Right atrium auricular region (tissue), 2 donors: ENCODE results near the gene LOXL1. TPM values are rescaled to one million over a fixed set of nuclear protein-coding genes. Genes with fewer than 3 reads are reported as not detected.
A peak's percentile ranks its signal among the peaks of the same experiment; 100 is the strongest.
"Not testable (repeated sequence)": the region's sequence is repeated elsewhere in the genome, so short reads cannot be mapped to it uniquely, and the experiment has no call there.

ENCODE experiments used
- DNase-seq: peaks from one replicate; pipeline ENCODE4 v3.0.0-alpha.2; 2019; ENCODE audit warnings: low spot score
- H3K27ac ChIP-seq, 2 donors: fragments of 200-600 bp; sonication (generic); 1 replicate in 1 of 2; 2 replicates in 1 of 2; pipeline ENCODE4 v1.5.1; 2016 to 2019
- H3K27me3 ChIP-seq, 2 donors: fragments of 200-600 bp; sonication (generic); one replicate each; pipeline versions ENCODE4 v1.5.1 to v1.6.0; 2017 to 2019
- H3K36me3 ChIP-seq: fragments of 200-600 bp; sonication (generic); one replicate; pipeline ENCODE4 v1.5.1; 2016
- H3K4me1 ChIP-seq, 2 donors: fragments of 200-600 bp; sonication (generic); one replicate each; pipeline versions ENCODE4 v1.5.1 to v1.6.0; 2017 to 2019
- H3K4me3 ChIP-seq, 2 donors: fragments of 200-600 bp; sonication (generic); 1 replicate in 1 of 2; 2 replicates in 1 of 2; pipeline ENCODE4 v1.5.1; 2017 to 2019; ENCODE audit warnings: mild to moderate bottlenecking in 1 of 2, moderate library complexity in 1 of 2
- H3K9me3 ChIP-seq, 2 donors: fragments of 200-600 bp; sonication (generic); one replicate each; pipeline ENCODE4 v1.5.1; 2019
- total RNA-seq, 2 donors: library from RNA; depleted of rRNA; stranded (reverse); fragments of >200 nt; gene quantifications; one replicate each; pipeline ENCODE4 v1.1.0, GENCODE V29; 2016
- TF ChIP-seq, protein P1 (sequence below), 2 donors: fragments of 200-600 bp; sonication (generic); IDR thresholded peaks; one replicate each; pipeline ENCODE4 v1.5.1; 2019; ENCODE audit warnings: antibody characterized with exemption in 2 of 2

Gene LOXL1
- total RNA-seq, 2 donors from 2014 or later, result 22.2 to 59.0 TPM

DNA sequence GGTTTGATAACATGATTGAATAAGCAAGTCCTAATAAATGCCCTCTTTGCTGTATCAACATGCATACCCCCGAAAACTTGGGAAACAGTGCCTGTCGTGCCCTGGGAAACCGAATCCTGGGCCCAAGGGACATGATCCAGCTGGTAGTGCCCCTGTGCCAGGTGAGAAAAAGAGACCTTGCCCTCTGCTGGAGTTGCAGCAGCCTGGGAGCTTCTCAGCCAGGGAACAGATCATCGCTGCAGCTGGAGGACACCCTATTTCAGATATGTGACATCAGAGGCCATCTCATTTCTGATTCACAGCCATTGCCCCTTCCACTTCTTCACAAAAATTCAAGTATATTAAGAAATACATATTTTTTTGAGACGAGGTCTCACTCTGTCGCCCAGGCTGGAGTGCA is 33.5 kb downstream of the LOXL1 start:
- TF ChIP-seq, protein P1, sequence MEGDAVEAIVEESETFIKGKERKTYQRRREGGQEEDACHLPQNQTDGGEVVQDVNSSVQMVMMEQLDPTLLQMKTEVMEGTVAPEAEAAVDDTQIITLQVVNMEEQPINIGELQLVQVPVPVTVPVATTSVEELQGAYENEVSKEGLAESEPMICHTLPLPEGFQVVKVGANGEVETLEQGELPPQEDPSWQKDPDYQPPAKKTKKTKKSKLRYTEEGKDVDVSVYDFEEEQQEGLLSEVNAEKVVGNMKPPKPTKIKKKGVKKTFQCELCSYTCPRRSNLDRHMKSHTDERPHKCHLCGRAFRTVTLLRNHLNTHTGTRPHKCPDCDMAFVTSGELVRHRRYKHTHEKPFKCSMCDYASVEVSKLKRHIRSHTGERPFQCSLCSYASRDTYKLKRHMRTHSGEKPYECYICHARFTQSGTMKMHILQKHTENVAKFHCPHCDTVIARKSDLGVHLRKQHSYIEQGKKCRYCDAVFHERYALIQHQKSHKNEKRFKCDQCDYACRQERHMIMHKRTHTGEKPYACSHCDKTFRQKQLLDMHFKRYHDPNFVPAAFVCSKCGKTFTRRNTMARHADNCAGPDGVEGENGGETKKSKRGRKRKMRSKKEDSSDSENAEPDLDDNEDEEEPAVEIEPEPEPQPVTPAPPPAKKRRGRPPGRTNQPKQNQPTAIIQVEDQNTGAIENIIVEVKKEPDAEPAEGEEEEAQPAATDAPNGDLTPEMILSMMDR (IDR thresholded peaks at IDR 0.05), result no peak
- peaks cover 0 to 22% of the 10 kb centered on the region in 2 donors for H3K4me1 ChIP-seq
- H3K27ac ChIP-seq, result no peak overlapping the region
- no peak overlapping the region for H3K4me3 ChIP-seq
- H3K9me3 ChIP-seq, result no peaks in the 10 kb centered on the region
- no peak for DNase-seq
- H3K27me3 ChIP-seq, result no peaks in the 10 kb centered on the region
- no peaks in the 10 kb centered on the region for H3K36me3 ChIP-seq

DNA sequence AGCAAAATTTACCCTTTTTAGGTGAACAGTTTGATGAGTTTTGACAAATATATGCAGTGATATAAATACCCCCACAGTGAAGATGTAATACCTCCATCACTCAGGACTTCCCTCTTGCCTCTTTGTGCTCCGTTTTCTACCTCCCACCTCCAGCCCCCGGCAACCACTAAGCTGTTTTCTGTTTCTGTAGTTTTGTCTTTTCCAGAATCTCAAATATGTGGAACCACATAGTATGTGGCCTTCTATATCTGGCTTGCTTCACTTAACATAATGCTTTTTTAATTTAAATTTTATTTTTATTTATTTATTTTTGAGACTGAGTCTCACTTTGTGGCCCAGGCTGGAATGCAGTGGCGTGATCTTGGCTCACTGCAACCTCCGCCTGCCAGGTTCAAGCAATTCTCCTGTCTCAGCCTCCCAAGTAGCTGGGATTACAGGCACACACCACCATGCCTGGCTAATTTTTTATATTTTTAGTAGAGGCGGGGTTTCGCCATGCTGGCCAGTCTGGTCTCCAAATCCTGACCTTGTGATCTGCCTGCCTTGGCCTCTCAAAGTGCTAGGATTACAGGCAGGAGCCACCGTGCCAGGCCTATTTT is 34.3 kb downstream of the LOXL1 start:
- not testable (repeated sequence) for H3K27me3 ChIP-seq, H3K36me3 ChIP-seq, H3K27ac ChIP-seq, H3K9me3 ChIP-seq, DNase-seq, H3K4me3 ChIP-seq
- peaks cover 0 to 26% of the 10 kb centered on the region in 2 donors for H3K4me1 ChIP-seq

DNA sequence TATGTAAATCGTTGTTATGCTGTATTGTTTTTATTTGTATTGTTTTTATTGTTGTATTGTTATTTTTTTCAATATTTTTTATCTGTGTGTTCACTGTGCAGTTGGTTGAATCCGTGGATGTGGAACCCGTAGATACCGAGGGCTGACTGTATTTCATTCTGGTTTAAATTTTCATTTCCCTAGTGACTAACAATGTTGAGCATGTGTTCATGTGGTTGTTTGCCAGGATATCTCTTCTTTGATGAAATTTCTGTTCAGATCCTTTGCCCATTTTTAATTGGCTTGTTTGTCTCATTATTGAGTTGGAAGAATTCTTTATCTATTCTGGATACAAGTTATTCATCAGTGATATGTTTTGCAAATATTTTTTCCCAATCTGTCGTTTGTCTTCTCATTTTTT is 36.2 kb downstream of the LOXL1 start:
- peaks cover 0 to 7% of the 10 kb centered on the region in 2 donors for H3K4me1 ChIP-seq
- H3K4me3 ChIP-seq, result no peak overlapping the region
- TF ChIP-seq, protein P1 (IDR thresholded peaks at IDR 0.05), result no peak
- no peaks in the 10 kb centered on the region for H3K9me3 ChIP-seq
- H3K27ac ChIP-seq, result no peak overlapping the region
- H3K27me3 ChIP-seq, result no peaks in the 10 kb centered on the region
- DNase-seq, result no peak
- no peaks in the 10 kb centered on the region for H3K36me3 ChIP-seq

DNA sequence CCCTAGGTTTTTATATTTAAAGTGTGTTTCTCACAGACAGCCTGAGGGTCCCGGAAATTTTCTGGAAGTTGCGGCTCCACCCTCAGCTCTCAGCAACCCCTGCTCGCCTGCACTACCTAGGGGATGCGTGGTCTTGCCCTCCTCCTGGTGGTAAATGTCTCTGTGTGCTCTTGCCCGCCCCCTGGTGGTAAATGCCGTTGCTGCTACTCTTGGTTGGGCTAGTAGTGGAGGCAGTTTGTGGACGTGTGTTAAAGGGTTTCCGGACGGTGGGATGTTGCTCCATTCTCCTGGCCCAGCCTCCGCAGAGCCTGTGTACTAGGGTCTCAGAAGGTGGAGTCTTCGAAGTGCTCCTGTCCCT is 38.5 kb downstream of the LOXL1 start:
- H3K4me3 ChIP-seq, result no peak overlapping the region
- no peak overlapping the region for H3K27ac ChIP-seq
- TF ChIP-seq, protein P1 (IDR thresholded peaks at IDR 0.05), result peak; percentile 88 to 96

DNA sequence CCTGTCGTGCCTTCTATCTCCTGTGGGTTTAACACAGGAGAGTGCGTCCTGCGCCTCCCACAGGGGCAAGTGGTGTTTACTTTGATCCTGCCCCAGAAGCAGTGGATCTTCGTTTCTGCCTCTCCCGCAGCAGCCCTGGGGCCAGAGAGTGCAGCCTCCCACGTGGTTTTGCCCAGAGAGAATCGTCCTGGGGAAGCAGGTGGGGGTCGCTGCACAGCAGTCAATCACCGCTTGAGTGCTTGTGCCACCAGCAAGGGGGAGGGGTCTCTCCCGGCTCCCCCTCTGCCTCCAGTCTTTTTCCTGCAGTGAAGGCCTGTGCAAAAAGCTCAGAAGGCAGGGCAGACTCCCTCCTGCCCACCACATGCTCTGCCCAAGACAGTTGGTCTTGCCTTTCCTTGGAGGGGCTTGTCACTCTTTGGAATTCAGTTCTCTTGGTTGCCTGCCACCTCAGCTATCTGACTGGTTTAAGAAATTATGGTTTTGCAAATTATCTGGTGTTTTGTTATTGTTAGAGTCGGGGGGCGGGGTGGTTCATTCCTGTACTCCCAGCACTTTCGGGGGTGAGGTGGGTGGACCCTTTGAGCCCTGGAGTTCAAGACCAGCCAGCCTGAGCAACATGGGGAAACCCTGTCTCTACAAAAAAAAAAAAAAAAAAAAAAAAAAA is 39.0 kb downstream of the LOXL1 start:
- Histone ChIP-seq H3K9me3 (no peaks in the 10 kb centered on the region), H3K4me3 (no peak overlapping the region), H3K36me3 (no peaks in the 10 kb centered on the region), H3K27ac (no peak overlapping the region), H3K27me3 (no peaks in the 10 kb centered on the region), H3K4me1 (peaks cover 0 to 6% of the 10 kb centered on the region in 2 donors)
- TF ChIP-seq, protein P1 (IDR thresholded peaks at IDR 0.05), result peak in 1 of 2 donors; percentile 41
- no peak for DNase-seq

More for the DNA sequence above, 38.5 kb downstream of the LOXL1 start:
- peaks cover 0 to 6% of the 10 kb centered on the region in 2 donors for H3K4me1 ChIP-seq
- peak; percentile 89 for DNase-seq
- no peaks in the 10 kb centered on the region for H3K27me3 ChIP-seq
- H3K9me3 ChIP-seq, result no peaks in the 10 kb centered on the region
- H3K36me3 ChIP-seq, result no peaks in the 10 kb centered on the region

DNA sequence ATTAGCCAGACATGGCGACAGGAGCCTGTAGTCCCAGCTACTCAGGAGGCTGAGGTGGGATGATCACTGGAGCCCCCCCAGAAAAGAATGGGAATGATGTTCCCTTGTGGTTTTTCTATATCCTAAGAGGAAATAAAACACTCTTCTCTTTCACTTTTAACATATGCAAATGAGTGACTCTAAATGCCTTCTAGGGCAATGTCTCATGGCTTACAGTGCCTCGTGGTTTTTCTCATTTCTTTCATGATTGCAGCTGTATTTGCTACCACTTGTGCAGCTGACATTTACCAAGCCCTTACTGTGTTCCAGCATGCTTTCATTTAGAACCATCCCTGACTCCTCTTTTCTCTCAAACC is 39.5 kb downstream of the LOXL1 start:
- H3K27ac ChIP-seq, result no peak overlapping the region
- H3K9me3 ChIP-seq, result no peaks in the 10 kb centered on the region
- TF ChIP-seq, protein P1 (IDR thresholded peaks at IDR 0.05), result no peak
- no peaks in the 10 kb centered on the region for H3K36me3 ChIP-seq
- H3K4me1 ChIP-seq, result peaks cover 0 to 6% of the 10 kb centered on the region in 2 donors
- H3K27me3 ChIP-seq, result no peaks in the 10 kb centered on the region
- H3K4me3 ChIP-seq, result no peak overlapping the region
- DNase-seq, result no peak
